BLaER1 (cell line): ENCODE data around the gene ASXL1.

Experiments used
- H3K27ac ChIP-seq: shearing (Covaris generic); formaldehyde crosslinking; 2 replicates; pipeline ENCODE4 v1.8.1; 2022
- H3K27me3 ChIP-seq: shearing (Covaris generic); formaldehyde crosslinking; 2 replicates; pipeline ENCODE4 v1.8.1; 2022
- H3K36me3 ChIP-seq: shearing (Covaris generic); formaldehyde crosslinking; 2 replicates; pipeline ENCODE4 v1.8.1; 2022
- H3K4me1 ChIP-seq: shearing (Covaris generic); formaldehyde crosslinking; 2 replicates; pipeline ENCODE4 v1.8.1; 2022
- H3K4me2 ChIP-seq: shearing (Covaris generic); formaldehyde crosslinking; 2 replicates; pipeline ENCODE4 v1.8.1; 2022
- H3K4me3 ChIP-seq: shearing (Covaris generic); formaldehyde crosslinking; 2 replicates; pipeline ENCODE4 v1.8.1; 2022
- H3K9ac ChIP-seq: shearing (Covaris generic); formaldehyde crosslinking; 2 replicates; pipeline ENCODE4 v1.8.1; 2022
- H3K9me3 ChIP-seq: shearing (Covaris generic); formaldehyde crosslinking; 2 replicates; pipeline ENCODE4 v1.8.1; 2022
- H4K20me1 ChIP-seq: shearing (Covaris generic); formaldehyde crosslinking; 2 replicates; pipeline ENCODE4 v1.8.1; 2022
- Cebpa-rat ChIP-seq: shearing (Covaris generic); IDR thresholded peaks from 2 replicates; pipeline ENCODE4 v1.8.1; 2022

Gene ASXL1

GRCh38 chr20:32474967-32475811 is 117.1 kb downstream of the ASXL1 start:
- Histone ChIP-seq H3K4me2 (peak overlapping the region; percentile 99), H3K27me3 (no peaks in the 10 kb centered on the region), H4K20me1 (peaks cover 100% of the 10 kb centered on the region), H3K4me3 (peak overlapping the region; percentile 56), H3K4me1 (peaks cover 98% of the 10 kb centered on the region), H3K9ac (peak overlapping the region; percentile 77), H3K36me3 (peaks cover 51% of the 10 kb centered on the region), H3K27ac (peak overlapping the region; percentile 79), H3K9me3 (no peaks in the 10 kb centered on the region)
- no peak for TF ChIP-seq Cebpa-rat

GRCh38 chr20:32476684-32477593 is 118.8 kb downstream of the ASXL1 start:
- Histone ChIP-seq H4K20me1 (peaks cover 100% of the 10 kb centered on the region), H3K9ac (peak overlapping the region; percentile 77), H3K4me3 (peak overlapping the region; percentile 56; the same call in 1 of the 2 replicates), H3K27me3 (no peaks in the 10 kb centered on the region), H3K4me1 (peaks cover 98% of the 10 kb centered on the region), H3K9me3 (no peaks in the 10 kb centered on the region), H3K27ac (peak overlapping the region; percentile 79), H3K36me3 (peaks cover 48% of the 10 kb centered on the region), H3K4me2 (peak overlapping the region; percentile 99)
- TF ChIP-seq Cebpa-rat, result no peak

GRCh38 chr20:32477594-32478512 is 119.7 kb downstream of the ASXL1 start:
- H4K20me1 ChIP-seq, result peaks cover 100% of the 10 kb centered on the region

GRCh38 chr20:32478576-32478975 is 120.4 kb downstream of the ASXL1 start:
- Histone ChIP-seq H3K4me3 (no peak overlapping the region), H3K4me1 (peaks cover 89% of the 10 kb centered on the region)

More at GRCh38 chr20:32477594-32478512, 119.7 kb downstream of the ASXL1 start:
- no peak for TF ChIP-seq Cebpa-rat
- no peaks in the 10 kb centered on the region for H3K9me3 ChIP-seq
- H3K4me1 ChIP-seq, result peaks cover 94% of the 10 kb centered on the region
- H3K36me3 ChIP-seq, result peaks cover 39% of the 10 kb centered on the region
- no peaks in the 10 kb centered on the region for H3K27me3 ChIP-seq
- H3K9ac ChIP-seq, result 0 out of 2 replicates have a peak overlapping the region, but pooled peaks have one; percentile 77
- peak overlapping the region; percentile 79 for H3K27ac ChIP-seq
- H3K4me2 ChIP-seq, result peak overlapping the region; percentile 99
- no peak overlapping the region for H3K4me3 ChIP-seq

GRCh38 chr20:32479012-32479411 is 120.9 kb downstream of the ASXL1 start:
- H3K4me1 ChIP-seq, result peaks cover 84% of the 10 kb centered on the region
- no peak overlapping the region for H3K9ac ChIP-seq
- H3K4me2 ChIP-seq, result peak overlapping the region; percentile 99
- H3K27ac ChIP-seq, result 0 out of 2 replicates have a peak overlapping the region, but pooled peaks have one; percentile 31
- H3K4me3 ChIP-seq, result no peak overlapping the region
- no peak for TF ChIP-seq Cebpa-rat
- peaks cover 88% of the 10 kb centered on the region for H4K20me1 ChIP-seq
- H3K9me3 ChIP-seq, result no peaks in the 10 kb centered on the region
- H3K36me3 ChIP-seq, result peaks cover 27% of the 10 kb centered on the region
- H3K27me3 ChIP-seq, result no peaks in the 10 kb centered on the region

More at GRCh38 chr20:32478576-32478975, 120.4 kb downstream of the ASXL1 start:
- no peak for TF ChIP-seq Cebpa-rat
- Histone ChIP-seq H3K9me3 (no peaks in the 10 kb centered on the region), H3K9ac (no peak overlapping the region), H3K27ac (peak overlapping the region; percentile 31; the same call in 1 of the 2 replicates), H3K27me3 (no peaks in the 10 kb centered on the region), H3K36me3 (peaks cover 31% of the 10 kb centered on the region), H3K4me2 (peak overlapping the region; percentile 99), H4K20me1 (peaks cover 93% of the 10 kb centered on the region)

- 0 out of 2 replicates have a peak, but pooled peaks cover 21% of the 10 kb centered on the region for H3K36me3 ChIP-seq
- H3K9me3 ChIP-seq, result no peaks in the 10 kb centered on the region
- TF ChIP-seq Cebpa-rat, result no peak
- no peak overlapping the region for H3K4me3 ChIP-seq
- H3K27me3 ChIP-seq, result no peaks in the 10 kb centered on the region
- H3K9ac ChIP-seq, result 0 out of 2 replicates have a peak overlapping the region, but pooled peaks have one; percentile 53
- peaks cover 77% of the 10 kb centered on the region for H3K4me1 ChIP-seq
- peak overlapping the region; percentile 99 for H3K4me2 ChIP-seq
- H4K20me1 ChIP-seq, result peaks cover 81% of the 10 kb centered on the region
- no peak overlapping the region for H3K27ac ChIP-seq
Observed at GRCh38 chr20:32479697-32480171, 121.6 kb downstream of the ASXL1 start.

- peaks cover 72% of the 10 kb centered on the region for H4K20me1 ChIP-seq
- no peak for TF ChIP-seq Cebpa-rat
- H3K27me3 ChIP-seq, result no peaks in the 10 kb centered on the region
- no peaks in the 10 kb centered on the region for H3K9me3 ChIP-seq
- H3K36me3 ChIP-seq, result 0 out of 2 replicates have a peak, but pooled peaks cover 21% of the 10 kb centered on the region
- H3K4me1 ChIP-seq, result peaks cover 73% of the 10 kb centered on the region
- no peak overlapping the region for H3K4me3 ChIP-seq
- H3K27ac ChIP-seq, result peak overlapping the region; percentile 8; the same call in 1 of the 2 replicates
- peak overlapping the region; percentile 99 for H3K4me2 ChIP-seq
- peak overlapping the region; percentile 53 for H3K9ac ChIP-seq
Observed at GRCh38 chr20:32480371-32481241, 122.5 kb downstream of the ASXL1 start.
